T-cell (primary cell): ENCODE data around the gene ELOF1. TPM values are rescaled to one million over a fixed set of nuclear protein-coding genes. Genes with fewer than 3 reads are reported as not detected.
A peak's percentile ranks its signal among the peaks of the same experiment; 100 is the strongest.

ENCODE experiments used
- ATAC-seq, 4 experiments: fragments of 200-7000 bp in 3 of 4; fragments of 150-1000 bp in 1 of 4; cut with Tn5 transposase; replicated peaks in 1 of 4; 1 replicate in 3 of 4; 2 replicates in 1 of 4; pipeline ENCODE4 v1.10.0; 2021; ENCODE audit warnings: moderate library complexity in 3 of 4, mild to moderate bottlenecking in 2 of 4, moderate number of reproducible peaks in 1 of 4
- CTCF ChIA-PET, 2 donors: fragments of 300-600 bp; sonication (Branson Sonifier 250); formaldehyde crosslinking; loops; one replicate each; lab custom pipeline; 2022; ENCODE audit warnings: antibody characterized with exemption in 2 of 2; lab: Charles Lee
- POLR2A ChIA-PET, 2 donors: fragments of 300-600 bp; sonication (Branson Sonifier 250); formaldehyde crosslinking; loops; one replicate each; lab custom pipeline; 2022; ENCODE audit warnings: antibody characterized with exemption in 2 of 2; lab: Charles Lee
- DNase-seq, 35 experiments: peaks; one replicate each; pipeline versions ENCODE4 v3.0.0 to v3.0.0-alpha.2; 2013 to 2023
- H3K27ac ChIP-seq: one replicate; pipeline ENCODE4 v1.5.1; 2013; ENCODE audit warnings: low read length
- H3K27me3 ChIP-seq, 2 experiments: replicated peaks in 1 of 2; 1 replicate in 1 of 2; 2 replicates in 1 of 2; pipeline versions ENCODE4 v1.6.1 to v1.7.0; 2013; ENCODE audit warnings: low read length in 1 of 2, mixed read lengths in 1 of 2; ENCODE audit not compliant: control insufficient read depth in 2 of 2, insufficient read depth in 2 of 2; ENCODE audit errors: extremely low read depth in 1 of 2
- H3K36me3 ChIP-seq, 2 donors: 1 replicate in 1 of 2; 2 replicates in 1 of 2; pipeline versions ENCODE4 v1.6.1 to v1.7.0; 2013; ENCODE audit warnings: low read length in 1 of 2; ENCODE audit not compliant: control insufficient read depth in 2 of 2, insufficient read depth in 1 of 2; ENCODE audit errors: extremely low read depth in 1 of 2
- H3K4me1 ChIP-seq, 2 experiments: 1 replicate in 1 of 2; 2 replicates in 1 of 2; pipeline versions ENCODE4 v1.6.1 to v1.7.0; 2013; ENCODE audit warnings: low read length in 2 of 2, mixed read lengths in 1 of 2; ENCODE audit not compliant: insufficient read depth in 2 of 2, control insufficient read depth in 1 of 2; ENCODE audit errors: extremely low read depth in 1 of 2
- H3K4me3 ChIP-seq, 2 donors: 1 replicate in 1 of 2; 2 replicates in 1 of 2; pipeline versions ENCODE4 v1.5.1 to v1.7.0; 2013; ENCODE audit warnings: mild to moderate bottlenecking in 2 of 2, low read length in 1 of 2, moderate library complexity in 1 of 2; ENCODE audit not compliant: control insufficient read depth in 1 of 2; ENCODE audit errors: extremely low read depth in 1 of 2
- H3K9me3 ChIP-seq: 2 replicates; pipeline ENCODE4 v1.7.0; 2013
- H3K27ac Mint-ChIP-seq, 2 donors: one replicate each; pipeline ENCODE4 v1.8.0; 2020 to 2021; ENCODE audit warnings: mild to moderate bottlenecking in 2 of 2, mixed read lengths in 2 of 2
- H3K27me3 Mint-ChIP-seq, 2 donors: one replicate each; pipeline ENCODE4 v1.8.0; 2021 to 2022; ENCODE audit warnings: mixed read lengths in 2 of 2
- H3K36me3 Mint-ChIP-seq: one replicate; pipeline ENCODE4 v1.8.0; 2021; ENCODE audit warnings: mixed read lengths
- H3K4me1 Mint-ChIP-seq, 3 donors: one replicate each; pipeline ENCODE4 v1.8.0; 2020 to 2022; ENCODE audit warnings: mixed read lengths in 3 of 3, mild to moderate bottlenecking in 1 of 3
- H3K4me3 Mint-ChIP-seq, 3 donors: one replicate each; pipeline ENCODE4 v1.8.0; 2020 to 2022; ENCODE audit warnings: mild to moderate bottlenecking in 3 of 3, mixed read lengths in 3 of 3, moderate library complexity in 3 of 3
- H3K9me3 Mint-ChIP-seq, 3 donors: one replicate each; pipeline ENCODE4 v1.8.0; 2020 to 2022; ENCODE audit warnings: mixed read lengths in 3 of 3
- WGBS: methylation state at CpG from one replicate; pipeline ENCODE4 v1.1.5; 2013; ENCODE audit warnings: missing lambda C conversion rate; ENCODE audit not compliant: insufficient coverage; 5-methylcytosine and 5-hydroxymethylcytosine counted together
- total RNA-seq, 35 experiments: library from RNA in 6 of 35; stranded (reverse) in 6 of 35; fragments of 120-200 nt in 1 of 35; gene quantifications; one replicate each; pipeline versions ENCODE4 v1.2.1 to v1.2.4 and lab custom pipeline; 2013 to 2026

ELOF1 gene
- total RNA-seq, 5 donors from 2014 or later (not counting 1 experiment from before 2014, with no cell fraction given), result 38.3 to 48.2 (median 46.6) TPM

GRCh38 chr19:11586331-11586730, 27.3 kb upstream of the ELOF1 start:
- Histone ChIP-seq H3K4me3 (no peak overlapping the region), H3K27ac (no peak overlapping the region), H3K36me3 (no peaks in the 10 kb centered on the region), H3K4me1 (peaks cover 4 to 13% of the 10 kb centered on the region in 2 experiments), H3K27me3 (peaks cover 0 to 2% of the 10 kb centered on the region in 2 experiments), H3K9me3 (no peaks in the 10 kb centered on the region)
- 42% methylated on average over 2 of the region's 6 CpGs for WGBS
- DNase-seq (no peak), ATAC-seq (no peak)
- Mint-ChIP-seq H3K4me3 (no peak overlapping the region), H3K9me3 (no peaks in the 10 kb centered on the region), H3K4me1 (peaks cover 9 to 21% (median 19%) of the 10 kb centered on the region in 3 donors), H3K27me3 (no peaks in the 10 kb centered on the region), H3K36me3 (no peaks in the 10 kb centered on the region), H3K27ac (no peak overlapping the region)
- CTCF ChIA-PET, result interaction anchor here (1.4 to 1.8 kb wide), 2 partner anchors 26 kb away, joined by 4 to 5 read pairs; no protein-coding TSS in a partner anchor
- POLR2A ChIA-PET, result no interaction called here

- H3K27me3 Mint-ChIP-seq, result no peaks in the 10 kb centered on the region
- ATAC-seq (peak; percentile 44 to 80 (median 56)), DNase-seq (peak in 4 of 35 experiments; percentile 19 to 58 (median 28))
- ChIA-PET POLR2A (interaction anchor here in 1 of 2 donors (0.6 kb wide), 2 partner anchors 10 to 480 kb away, joined by 3 to 9 read pairs; no protein-coding TSS in a partner anchor), CTCF (interaction anchor here (0.6 to 1.4 kb wide), 4 partner anchors 9 to 226 kb away, joined by 3 to 6 read pairs (median 4); no protein-coding TSS in a partner anchor)
- WGBS, result 0% methylated on average over 2 of the region's 3 CpGs
- peak overlapping the region; percentile 5 to 12 for H3K4me3 ChIP-seq
- H3K27ac ChIP-seq, result peak overlapping the region; percentile 70
- no peaks in the 10 kb centered on the region for H3K9me3 ChIP-seq
- peak overlapping the region; percentile 51 to 72 (median 65) for H3K4me3 Mint-ChIP-seq
- peaks cover under 1% of the 10 kb centered on the region for H3K36me3 Mint-ChIP-seq
- H3K4me1 Mint-ChIP-seq, result peaks cover 22 to 35% (median 25%) of the 10 kb centered on the region in 3 donors
- H3K27ac Mint-ChIP-seq, result peak overlapping the region; percentile 86 to 94
- H3K9me3 Mint-ChIP-seq, result no peaks in the 10 kb centered on the region
- peaks cover 0 to 5% of the 10 kb centered on the region in 2 donors for H3K36me3 ChIP-seq
- peaks cover 25 to 47% of the 10 kb centered on the region in 2 experiments for H3K4me1 ChIP-seq
- peaks cover 0 to 2% of the 10 kb centered on the region in 2 experiments for H3K27me3 ChIP-seq
Measured at GRCh38 chr19:11581740-11582139, 22.7 kb upstream of the ELOF1 start.

GRCh38 chr19:11580116-11580515, 21.1 kb upstream of the ELOF1 start:
- Mint-ChIP-seq H3K4me3 (peak overlapping the region in 2 of 3 donors; percentile 60 to 80), H3K27ac (peak overlapping the region; percentile 23 to 39), H3K27me3 (no peaks in the 10 kb centered on the region), H3K4me1 (peaks cover 22 to 35% (median 25%) of the 10 kb centered on the region in 3 donors), H3K36me3 (peaks cover 6% of the 10 kb centered on the region), H3K9me3 (no peaks in the 10 kb centered on the region)
- no peak for ATAC-seq
- CTCF ChIA-PET, result no interaction called here
- POLR2A ChIA-PET, result interaction anchor here in 1 of 2 donors (0.6 kb wide), 1 partner anchor 468 kb away, joined by 3 read pairs; no protein-coding TSS in a partner anchor
- no peaks in the 10 kb centered on the region for H3K27me3 ChIP-seq
- H3K36me3 ChIP-seq, result peaks cover 3 to 13% of the 10 kb centered on the region in 2 donors
- peaks cover 25 to 47% of the 10 kb centered on the region in 2 experiments for H3K4me1 ChIP-seq
- no peak for DNase-seq
- no peak overlapping the region for H3K4me3 ChIP-seq
- no peak overlapping the region for H3K27ac ChIP-seq
- WGBS, result no CpG with 5 or more reads among the region's 4 CpGs
- no peaks in the 10 kb centered on the region for H3K9me3 ChIP-seq

GRCh38 chr19:11578258-11579142, 19.5 kb upstream of the ELOF1 start:
- WGBS, result 4% methylated on average over 58 of the region's 62 CpGs
- Mint-ChIP-seq H3K27ac (peak overlapping the region; percentile 68 to 87), H3K9me3 (no peaks in the 10 kb centered on the region), H3K36me3 (peaks cover 6% of the 10 kb centered on the region), H3K4me1 (peaks cover 22 to 31% (median 25%) of the 10 kb centered on the region in 3 donors), H3K4me3 (peak overlapping the region; percentile 68 to 80 (median 75)), H3K27me3 (no peaks in the 10 kb centered on the region)
- DNase-seq (peak in 21 of 35 experiments; percentile 6 to 50 (median 23)), ATAC-seq (peak; percentile 58 to 74 (median 72))
- H3K4me3 ChIP-seq, result peak overlapping the region; percentile 69 to 80
- no peaks in the 10 kb centered on the region for H3K27me3 ChIP-seq
- peak overlapping the region; percentile 38 for H3K27ac ChIP-seq
- no peaks in the 10 kb centered on the region for H3K9me3 ChIP-seq
- peaks cover 9 to 16% of the 10 kb centered on the region in 2 donors for H3K36me3 ChIP-seq
- CTCF ChIA-PET, result interaction anchor here (0.6 to 0.8 kb wide), 3 partner anchors 16 to 121 kb away, joined by 3 to 4 read pairs (median 4); no protein-coding TSS in a partner anchor
- H3K4me1 ChIP-seq, result peaks cover 25 to 47% of the 10 kb centered on the region in 2 experiments
- POLR2A ChIA-PET, result interaction anchor here in 1 of 2 donors (0.6 kb wide), 1 partner anchor 237 kb away, joined by 6 read pairs; no protein-coding TSS in a partner anchor

GRCh38 chr19:11577451-11578257, 18.6 kb upstream of the ELOF1 start, which contains the start of gene ACP5:
Gene ACP5 (minus strand): TSS chr19:11577645. CDS start chr19:11577317, 328 bp downstream.
- Histone ChIP-seq H3K9me3 (no peaks in the 10 kb centered on the region), H3K27ac (peak within 1 kb of the TSS; percentile 38), H3K36me3 (peaks cover 9 to 16% of the 10 kb centered on the region in 2 donors), H3K27me3 (no peaks in the 10 kb centered on the region), H3K4me1 (peaks cover 25 to 47% of the 10 kb centered on the region in 2 experiments), H3K4me3 (peak within 1 kb of the TSS; percentile 69 to 80)
- 88% methylated on average over 8 of the region's 18 CpGs for WGBS
- Mint-ChIP-seq H3K4me3 (peak within 1 kb of the TSS; percentile 68 to 80 (median 75)), H3K36me3 (peaks cover 6% of the 10 kb centered on the region), H3K9me3 (no peaks in the 10 kb centered on the region), H3K27ac (peak within 1 kb of the TSS; percentile 68 to 87), H3K27me3 (no peaks in the 10 kb centered on the region), H3K4me1 (peaks cover 22 to 30% (median 25%) of the 10 kb centered on the region in 3 donors)
- ChIA-PET CTCF (interaction anchor here (0.6 to 0.8 kb wide), 3 partner anchors 15 to 122 kb away, joined by 3 to 4 read pairs (median 4); no protein-coding TSS in a partner anchor), POLR2A (no interaction called here)
- peak in 2 of 4 experiments; percentile 11 to 24 for ATAC-seq
- peak in 1 of 35 experiments; percentile 18 for DNase-seq
